C4-2B (cell line): ENCODE results near the gene ANAPC5.

Experiments
- ZFX ChIP-seq: fragments of 450-650 bp; IDR thresholded peaks from 2 replicates; pipeline ENCODE4 v1.6.1; 2017
- TF ChIP-seq, protein P1 (sequence below): fragments of 450-650 bp; conservative IDR thresholded peaks from 2 replicates; pipeline ENCODE4 v1.5.1; 2017; ENCODE audit warnings: mild to moderate bottlenecking

DNA sequence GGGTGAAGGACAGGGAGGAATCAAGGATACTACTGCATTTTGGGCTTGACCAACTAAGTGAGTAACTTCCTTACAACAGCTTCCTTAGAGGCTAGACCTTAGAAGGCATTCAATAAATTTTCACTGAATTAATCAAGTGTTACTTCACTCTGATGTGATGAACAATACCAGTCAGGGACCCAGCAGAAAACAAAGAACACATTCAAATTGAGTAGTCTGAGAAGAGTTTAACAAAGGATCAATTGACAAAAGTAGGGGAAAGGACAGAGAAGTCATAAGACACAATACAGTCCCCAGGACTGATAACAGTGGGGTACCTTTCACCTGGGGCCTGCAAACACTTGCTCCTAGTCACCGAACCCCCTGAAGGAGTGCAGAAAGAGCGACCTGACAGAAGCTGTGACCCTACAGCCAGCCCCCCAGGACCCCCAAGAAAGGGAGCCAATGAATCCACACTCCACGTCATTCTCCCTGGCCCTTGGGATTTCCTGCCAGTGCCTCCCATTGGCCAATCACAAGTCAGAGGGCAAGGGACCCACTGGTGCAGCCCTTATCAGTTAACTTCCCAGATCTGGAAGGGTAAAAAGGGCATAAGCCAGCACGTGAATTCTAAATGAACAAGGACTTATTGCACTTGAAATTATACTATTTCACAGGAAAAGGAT lies 6.9 kb downstream of the ANAPC5 start:
- TF ChIP-seq, protein P1, sequence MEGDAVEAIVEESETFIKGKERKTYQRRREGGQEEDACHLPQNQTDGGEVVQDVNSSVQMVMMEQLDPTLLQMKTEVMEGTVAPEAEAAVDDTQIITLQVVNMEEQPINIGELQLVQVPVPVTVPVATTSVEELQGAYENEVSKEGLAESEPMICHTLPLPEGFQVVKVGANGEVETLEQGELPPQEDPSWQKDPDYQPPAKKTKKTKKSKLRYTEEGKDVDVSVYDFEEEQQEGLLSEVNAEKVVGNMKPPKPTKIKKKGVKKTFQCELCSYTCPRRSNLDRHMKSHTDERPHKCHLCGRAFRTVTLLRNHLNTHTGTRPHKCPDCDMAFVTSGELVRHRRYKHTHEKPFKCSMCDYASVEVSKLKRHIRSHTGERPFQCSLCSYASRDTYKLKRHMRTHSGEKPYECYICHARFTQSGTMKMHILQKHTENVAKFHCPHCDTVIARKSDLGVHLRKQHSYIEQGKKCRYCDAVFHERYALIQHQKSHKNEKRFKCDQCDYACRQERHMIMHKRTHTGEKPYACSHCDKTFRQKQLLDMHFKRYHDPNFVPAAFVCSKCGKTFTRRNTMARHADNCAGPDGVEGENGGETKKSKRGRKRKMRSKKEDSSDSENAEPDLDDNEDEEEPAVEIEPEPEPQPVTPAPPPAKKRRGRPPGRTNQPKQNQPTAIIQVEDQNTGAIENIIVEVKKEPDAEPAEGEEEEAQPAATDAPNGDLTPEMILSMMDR: no peak
- TF ChIP-seq ZFX: no peak
